ENCODE data around the gene GCC2.

- TF ChIP-seq CTCF (IDR thresholded peaks at IDR 0.05; ENCODE audit: insufficient read depth, low read length, poor library complexity, severe bottlenecking) = no peak
- no peak for TF ChIP-seq EZH2phosphoT487 (conservative IDR thresholded peaks at IDR 0.05; ENCODE audit: low read length)
Observed at GRCh38 chr2:108534584-108535356, 85.8 kb downstream of the GCC2 start.

All from SU-DHL-6 (cell line).